Right atrium auricular region (tissue), 2 donors: Measurements from ENCODE around the gene R3HDM1. TPM values are rescaled to one million over a fixed set of nuclear protein-coding genes. Genes with fewer than 3 reads are reported as not detected.

Source experiments
- DNase-seq: peaks from one replicate; pipeline ENCODE4 v3.0.0-alpha.2; 2019; ENCODE audit warnings: low spot score
- H3K27ac ChIP-seq, 2 donors: fragments of 200-600 bp; sonication (generic); 1 replicate in 1 of 2; 2 replicates in 1 of 2; pipeline ENCODE4 v1.5.1; 2016 to 2019
- H3K27me3 ChIP-seq, 2 donors: fragments of 200-600 bp; sonication (generic); one replicate each; pipeline versions ENCODE4 v1.5.1 to v1.6.0; 2017 to 2019
- H3K36me3 ChIP-seq: fragments of 200-600 bp; sonication (generic); one replicate; pipeline ENCODE4 v1.5.1; 2016
- H3K4me1 ChIP-seq, 2 donors: fragments of 200-600 bp; sonication (generic); one replicate each; pipeline versions ENCODE4 v1.5.1 to v1.6.0; 2017 to 2019
- H3K4me3 ChIP-seq, 2 donors: fragments of 200-600 bp; sonication (generic); 1 replicate in 1 of 2; 2 replicates in 1 of 2; pipeline ENCODE4 v1.5.1; 2017 to 2019; ENCODE audit warnings: mild to moderate bottlenecking in 1 of 2, moderate library complexity in 1 of 2
- H3K9me3 ChIP-seq, 2 donors: fragments of 200-600 bp; sonication (generic); one replicate each; pipeline ENCODE4 v1.5.1; 2019
- CTCF ChIP-seq, 2 donors: fragments of 200-600 bp; sonication (generic); IDR thresholded peaks; one replicate each; pipeline ENCODE4 v1.5.1; 2019; ENCODE audit warnings: antibody characterized with exemption in 2 of 2
- microRNA counts, 2 donors: library from miRNA; unstranded; fragments of <30 nt; microRNA quantifications; one replicate each; lab custom pipeline; 2016 to 2017
- microRNA-seq, 2 donors: library from miRNA; unstranded; fragments of <30 nt; microRNA quantifications; one replicate each; pipeline ENCODE4, GENCODE V29; 2016 to 2017; ENCODE audit warnings: borderline number of aligned reads in 2 of 2, borderline replicate concordance in 1 of 2
- total RNA-seq, 2 donors: library from RNA; depleted of rRNA; stranded (reverse); fragments of >200 nt; gene quantifications; one replicate each; pipeline ENCODE4 v1.1.0, GENCODE V29; 2016

Gene R3HDM1
- total RNA-seq, 2 donors from 2014 or later = 12.1 to 14.3 TPM

- DNase-seq = no peak
- H3K27me3 ChIP-seq = no peaks in the 10 kb centered on the region
- H3K27ac ChIP-seq = no peak overlapping the region
- H3K36me3 ChIP-seq = peaks cover 98% of the 10 kb centered on the region
- H3K4me3 ChIP-seq = no peak overlapping the region
- H3K4me1 ChIP-seq = no peaks in the 10 kb centered on the region
- no peak for TF ChIP-seq CTCF (IDR thresholded peaks at IDR 0.05)
- peaks cover 0 to 7% of the 10 kb centered on the region in 2 donors for H3K9me3 ChIP-seq
These were observed 230.7 kb downstream of the R3HDM1 start for GRCh38 chr2:135762022-135762421.

- H3K4me3 ChIP-seq = no peak overlapping the region
- H3K9me3 ChIP-seq = peaks cover 0 to 2% of the 10 kb centered on the region in 2 donors
- DNase-seq = no peak
- no peaks in the 10 kb centered on the region for H3K27me3 ChIP-seq
- peaks cover 97% of the 10 kb centered on the region for H3K36me3 ChIP-seq
- H3K27ac ChIP-seq = no peak overlapping the region
- no peak for TF ChIP-seq CTCF (IDR thresholded peaks at IDR 0.05)
- no peaks in the 10 kb centered on the region for H3K4me1 ChIP-seq
These were observed 231.2 kb downstream of the R3HDM1 start for GRCh38 chr2:135762530-135762929.

- Histone ChIP-seq H3K9me3 (no peaks in the 10 kb centered on the region), H3K36me3 (peaks cover 94% of the 10 kb centered on the region), H3K27ac (no peak overlapping the region), H3K4me3 (no peak overlapping the region), H3K27me3 (no peaks in the 10 kb centered on the region), H3K4me1 (no peaks in the 10 kb centered on the region)
- no peak for DNase-seq
- no peak for TF ChIP-seq CTCF (IDR thresholded peaks at IDR 0.05)
These were observed 237.6 kb downstream of the R3HDM1 start for GRCh38 chr2:135768863-135769262.

GRCh38 chr2:135773319-135773718 lies 242.0 kb downstream of the R3HDM1 start:
- Histone ChIP-seq H3K36me3 (peaks cover 83% of the 10 kb centered on the region), H3K9me3 (no peaks in the 10 kb centered on the region)

GRCh38 chr2:135773917-135774316 lies 242.6 kb downstream of the R3HDM1 start:
- no peak overlapping the region for H3K4me3 ChIP-seq
- no peaks in the 10 kb centered on the region for H3K9me3 ChIP-seq
- TF ChIP-seq CTCF (IDR thresholded peaks at IDR 0.05) = no peak
- peaks cover 80% of the 10 kb centered on the region for H3K36me3 ChIP-seq
- peaks cover 0 to 6% of the 10 kb centered on the region in 2 donors for H3K4me1 ChIP-seq
- no peak for DNase-seq
- H3K27ac ChIP-seq = no peak overlapping the region
- no peaks in the 10 kb centered on the region for H3K27me3 ChIP-seq

More at GRCh38 chr2:135773319-135773718, 242.0 kb downstream of the R3HDM1 start:
- no peak overlapping the region for H3K27ac ChIP-seq
- H3K27me3 ChIP-seq = no peaks in the 10 kb centered on the region
- no peak overlapping the region for H3K4me3 ChIP-seq
- peaks cover 0 to 6% of the 10 kb centered on the region in 2 donors for H3K4me1 ChIP-seq
- TF ChIP-seq CTCF (IDR thresholded peaks at IDR 0.05) = no peak
- no peak for DNase-seq

MicroRNAs within 50 kb of the gene (microRNA counts, 767-probe panel; counts per million panel counts)
- 0 to 2,038 counts per million in 2 donors for microRNA hsa-miR-128 (lab: Ali Mortazavi, UCI)

Small RNA genes lying within 50 kb of the gene (microRNA-seq; reads per million reads assigned to microRNA genes)
- 169 to 222 reads per million in 2 donors for gene MIR128-1

Other genes starting within 250 kb of the R3HDM1 start
- gene ZRANB3, start 266 bp upstream of the R3HDM1 start, total RNA-seq = 1 to 10 TPM; 1.6 to 2.3 TPM
- 10 to 100 TPM; 37.5 to 48.7 TPM for gene UBXN4, start 210.4 kb downstream of the R3HDM1 start, total RNA-seq